LNCaP clone FGC (cell line): ENCODE measurements around the gene ATF7IP2.
"Not testable (repeated sequence)": the region's sequence is repeated elsewhere in the genome, so short reads cannot be mapped to it uniquely, and the experiment has no call there.

ENCODE experiments used
- DNase-seq: peaks from one replicate; pipeline ENCODE4 v3.0.0-alpha.2; 2011; ENCODE audit warnings: low read depth
- H3K4me3 ChIP-seq: 2 replicates; pipeline ENCODE4 v1.5.1; 2011; ENCODE audit warnings: mild to moderate bottlenecking, low read depth, low read length, control low read depth
- CTCF ChIP-seq: IDR thresholded peaks from 2 replicates; pipeline ENCODE4 v1.5.1; 2012; ENCODE audit warnings: mild to moderate bottlenecking; ENCODE audit not compliant: control insufficient read depth, insufficient read depth; ENCODE audit errors: extremely low read depth

ATF7IP2 gene

GRCh38 chr16:10466313-10466712 lies 80.5 kb downstream of the ATF7IP2 start:
- DNase-seq = no peak
- no peak overlapping the region for H3K4me3 ChIP-seq
- TF ChIP-seq CTCF = no peak

- TF ChIP-seq CTCF = no peak
- DNase-seq = no peak
- H3K4me3 ChIP-seq = no peak overlapping the region
Observed at GRCh38 chr16:10466861-10467260, 81.0 kb downstream of the ATF7IP2 start.

GRCh38 chr16:10476636-10477035 lies 90.8 kb downstream of the ATF7IP2 start:
- DNase-seq, H3K4me3 ChIP-seq: not testable (repeated sequence)

- DNase-seq = no peak
- H3K4me3 ChIP-seq = no peak overlapping the region
- no peak for TF ChIP-seq CTCF
Observed at GRCh38 chr16:10480151-10480550, 94.3 kb downstream of the ATF7IP2 start.

GRCh38 chr16:10485159-10485558 lies 99.3 kb downstream of the ATF7IP2 start:
- TF ChIP-seq CTCF = no peak
- H3K4me3 ChIP-seq = no peak overlapping the region
- no peak for DNase-seq

- H3K4me3 ChIP-seq = no peak overlapping the region
- no peak for TF ChIP-seq CTCF
- no peak for DNase-seq
Observed at GRCh38 chr16:10485698-10486382, 100.0 kb downstream of the ATF7IP2 start.

GRCh38 chr16:10490141-10490540 lies 104.3 kb downstream of the ATF7IP2 start:
- no peak for TF ChIP-seq CTCF
- no peak for DNase-seq
- H3K4me3 ChIP-seq = no peak overlapping the region

GRCh38 chr16:10493276-10493675 lies 107.4 kb downstream of the ATF7IP2 start:
- TF ChIP-seq CTCF = no peak
- DNase-seq = no peak
- H3K4me3 ChIP-seq = no peak overlapping the region
